ENCODE data around the gene TRIM22. TPM values are rescaled to one million over a fixed set of nuclear protein-coding genes. Genes with fewer than 3 reads are reported as not detected.

The TRIM22 gene
- total RNA-seq, 1 donor from 2014 or later: 167 TPM

DNA sequence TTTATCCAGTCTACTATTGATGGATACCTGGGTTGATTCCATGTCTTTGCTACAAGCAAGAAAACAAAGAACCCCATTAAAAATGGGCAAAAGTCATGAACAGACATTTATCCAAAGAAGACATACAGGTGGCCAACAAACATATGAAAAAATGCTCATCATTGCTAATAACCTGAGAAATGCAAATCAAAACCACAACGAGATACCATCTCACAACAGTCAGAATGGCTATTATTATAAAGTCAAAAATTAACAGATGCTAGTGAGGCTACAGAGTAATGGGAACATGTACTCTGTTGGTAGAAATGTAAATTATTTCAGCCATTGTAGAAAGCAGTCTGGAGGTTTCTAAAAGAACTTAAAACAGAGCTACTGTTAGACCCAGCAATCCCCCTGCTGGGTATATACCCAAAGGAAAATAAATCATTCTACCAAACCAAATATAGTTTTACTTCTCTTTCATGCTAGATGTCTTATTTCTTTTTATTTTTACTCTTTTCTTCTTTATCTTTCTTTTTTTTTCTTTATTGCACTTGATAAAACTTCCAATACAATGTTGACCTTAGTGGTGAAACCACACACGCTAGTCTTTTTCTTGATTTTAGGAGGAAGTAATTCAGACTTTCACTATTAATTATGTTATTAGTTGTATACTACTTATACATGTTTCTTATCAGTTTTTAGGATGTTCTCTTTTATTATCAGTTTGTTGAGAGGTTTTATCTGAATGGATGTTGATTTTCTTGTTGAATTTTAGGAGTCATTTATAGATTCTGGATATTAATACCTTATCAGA lies 14.3 kb downstream of the TRIM22 start:
- H2AFZ ChIP-seq (ENCODE audit: low read depth, low read length): no peak overlapping the region
- no peak overlapping the region for H3K4me3 ChIP-seq (ENCODE audit: insufficient read depth, low read depth, low read length)
- no peak overlapping the region for H3K9ac ChIP-seq (ENCODE audit: low read length)
- H3K27ac ChIP-seq (ENCODE audit: low read depth, low read length): no peak overlapping the region
- H3K9me3 ChIP-seq (ENCODE audit: insufficient read depth, low read depth, low read length): no peaks in the 10 kb centered on the region
- no peak for TF ChIP-seq EZH2 (IDR thresholded peaks at IDR 0.05; ENCODE audit: insufficient read depth, low read length)
- Mint-ChIP-seq H3K36me3 (ENCODE audit: low read depth, unreplicated experiment) (peaks cover 18% of the 10 kb centered on the region), H3K4me3 (ENCODE audit: unreplicated experiment) (no peak overlapping the region), H3K9me3 (ENCODE audit: unreplicated experiment) (no peaks in the 10 kb centered on the region), H3K27ac (ENCODE audit: unreplicated experiment) (no peak overlapping the region), H3K4me1 (ENCODE audit: low read depth, unreplicated experiment) (no peaks in the 10 kb centered on the region), H3K27me3 (ENCODE audit: low read depth, unreplicated experiment) (no peaks in the 10 kb centered on the region)
- no peaks in the 10 kb centered on the region for H3K79me2 ChIP-seq (ENCODE audit: insufficient read depth, low read length)
- no peaks in the 10 kb centered on the region for H3K27me3 ChIP-seq (ENCODE audit: insufficient read depth, low read length)
- peaks cover 10% of the 10 kb centered on the region for H3K36me3 ChIP-seq (ENCODE audit: insufficient read depth, low read length)
- no peak overlapping the region for H3K4me2 ChIP-seq (ENCODE audit: low read length)
- FAIRE-seq: no peak
- H3K4me1 ChIP-seq (ENCODE audit: insufficient read depth, low read length): no peaks in the 10 kb centered on the region
- no peaks in the 10 kb centered on the region for H4K20me1 ChIP-seq (ENCODE audit: insufficient read depth, low read length)
- DNase-seq (ENCODE audit: low read depth): no peak

DNA sequence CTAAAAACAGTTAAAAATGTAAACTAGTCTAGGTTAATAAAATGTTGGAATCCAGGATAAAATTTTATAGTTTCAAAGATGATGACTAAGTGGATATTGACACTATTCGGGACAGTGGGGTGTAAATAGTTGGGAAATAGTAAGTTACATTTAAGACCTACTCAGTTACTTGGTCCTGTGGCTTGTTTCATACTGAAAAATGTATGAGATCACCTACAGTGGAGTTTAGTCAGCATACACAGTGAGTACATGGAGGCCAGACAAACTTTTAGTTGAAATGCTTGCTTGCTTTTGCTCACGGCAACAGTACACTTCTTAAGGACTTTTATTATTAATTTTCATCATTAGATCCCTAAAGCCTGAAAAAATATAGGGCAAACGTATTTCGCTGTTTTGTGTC lies 16.1 kb downstream of the TRIM22 start:
- Histone ChIP-seq H2AFZ (ENCODE audit: low read depth, low read length) (no peak overlapping the region), H4K20me1 (ENCODE audit: insufficient read depth, low read length) (no peaks in the 10 kb centered on the region), H3K4me2 (ENCODE audit: low read length) (no peak overlapping the region), H3K9ac (ENCODE audit: low read length) (no peak overlapping the region), H3K27ac (ENCODE audit: low read depth, low read length) (no peak overlapping the region), H3K36me3 (ENCODE audit: insufficient read depth, low read length) (peaks cover 12% of the 10 kb centered on the region), H3K4me3 (ENCODE audit: insufficient read depth, low read depth, low read length) (no peak overlapping the region), H3K9me3 (ENCODE audit: insufficient read depth, low read depth, low read length) (no peaks in the 10 kb centered on the region), H3K79me2 (ENCODE audit: insufficient read depth, low read length) (no peaks in the 10 kb centered on the region), H3K27me3 (ENCODE audit: insufficient read depth, low read length) (no peaks in the 10 kb centered on the region), H3K4me1 (ENCODE audit: insufficient read depth, low read length) (no peaks in the 10 kb centered on the region)
- Mint-ChIP-seq H3K36me3 (ENCODE audit: low read depth, unreplicated experiment) (peaks cover 25% of the 10 kb centered on the region), H3K27me3 (ENCODE audit: low read depth, unreplicated experiment) (no peaks in the 10 kb centered on the region), H3K27ac (ENCODE audit: unreplicated experiment) (no peak overlapping the region), H3K9me3 (ENCODE audit: unreplicated experiment) (no peaks in the 10 kb centered on the region), H3K4me3 (ENCODE audit: unreplicated experiment) (no peak overlapping the region), H3K4me1 (ENCODE audit: low read depth, unreplicated experiment) (no peaks in the 10 kb centered on the region)
- TF ChIP-seq EZH2 (IDR thresholded peaks at IDR 0.05; ENCODE audit: insufficient read depth, low read length): no peak
- TF ChIP-seq, protein P1, sequence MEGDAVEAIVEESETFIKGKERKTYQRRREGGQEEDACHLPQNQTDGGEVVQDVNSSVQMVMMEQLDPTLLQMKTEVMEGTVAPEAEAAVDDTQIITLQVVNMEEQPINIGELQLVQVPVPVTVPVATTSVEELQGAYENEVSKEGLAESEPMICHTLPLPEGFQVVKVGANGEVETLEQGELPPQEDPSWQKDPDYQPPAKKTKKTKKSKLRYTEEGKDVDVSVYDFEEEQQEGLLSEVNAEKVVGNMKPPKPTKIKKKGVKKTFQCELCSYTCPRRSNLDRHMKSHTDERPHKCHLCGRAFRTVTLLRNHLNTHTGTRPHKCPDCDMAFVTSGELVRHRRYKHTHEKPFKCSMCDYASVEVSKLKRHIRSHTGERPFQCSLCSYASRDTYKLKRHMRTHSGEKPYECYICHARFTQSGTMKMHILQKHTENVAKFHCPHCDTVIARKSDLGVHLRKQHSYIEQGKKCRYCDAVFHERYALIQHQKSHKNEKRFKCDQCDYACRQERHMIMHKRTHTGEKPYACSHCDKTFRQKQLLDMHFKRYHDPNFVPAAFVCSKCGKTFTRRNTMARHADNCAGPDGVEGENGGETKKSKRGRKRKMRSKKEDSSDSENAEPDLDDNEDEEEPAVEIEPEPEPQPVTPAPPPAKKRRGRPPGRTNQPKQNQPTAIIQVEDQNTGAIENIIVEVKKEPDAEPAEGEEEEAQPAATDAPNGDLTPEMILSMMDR (IDR thresholded peaks at IDR 0.05; ENCODE audit: insufficient read depth, low read depth, low read length): no peak
- FAIRE-seq (peak; percentile 29), DNase-seq (ENCODE audit: low read depth) (peak; percentile 16)

DNA sequence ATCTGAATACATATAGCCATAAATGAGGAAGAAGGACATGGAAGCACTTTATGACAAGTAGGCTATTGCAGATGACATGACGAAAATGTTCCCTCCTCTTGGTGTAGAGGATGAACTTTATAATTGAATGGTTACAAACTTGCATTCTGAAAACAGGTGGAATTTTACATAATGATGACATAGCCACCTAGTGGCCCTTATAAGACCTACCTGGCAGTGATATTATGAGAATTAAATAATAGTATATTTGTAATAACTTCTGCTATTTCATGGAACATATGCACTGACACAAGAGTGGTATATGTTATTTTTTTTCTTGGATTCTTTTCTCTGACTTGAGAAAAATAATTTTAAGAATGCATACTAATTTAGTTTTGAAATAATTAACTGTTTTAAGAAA lies 22.9 kb downstream of the TRIM22 start:
- Histone ChIP-seq H3K79me2 (ENCODE audit: insufficient read depth, low read length) (no peaks in the 10 kb centered on the region), H3K36me3 (ENCODE audit: insufficient read depth, low read length) (peaks cover 6% of the 10 kb centered on the region), H3K4me1 (ENCODE audit: insufficient read depth, low read length) (no peaks in the 10 kb centered on the region), H3K27me3 (ENCODE audit: insufficient read depth, low read length) (no peaks in the 10 kb centered on the region), H4K20me1 (ENCODE audit: insufficient read depth, low read length) (no peaks in the 10 kb centered on the region), H3K27ac (ENCODE audit: low read depth, low read length) (no peak overlapping the region), H3K9me3 (ENCODE audit: insufficient read depth, low read depth, low read length) (no peaks in the 10 kb centered on the region), H3K9ac (ENCODE audit: low read length) (no peak overlapping the region), H3K4me3 (ENCODE audit: insufficient read depth, low read depth, low read length) (no peak overlapping the region), H3K4me2 (ENCODE audit: low read length) (no peak overlapping the region), H2AFZ (ENCODE audit: low read depth, low read length) (no peak overlapping the region)
- H3K27me3 Mint-ChIP-seq (ENCODE audit: low read depth, unreplicated experiment): no peaks in the 10 kb centered on the region
- H3K27ac Mint-ChIP-seq (ENCODE audit: unreplicated experiment): no peak overlapping the region
- H3K4me1 Mint-ChIP-seq (ENCODE audit: low read depth, unreplicated experiment): no peaks in the 10 kb centered on the region
- no peak for DNase-seq (ENCODE audit: low read depth)
- no peak for TF ChIP-seq EZH2 (IDR thresholded peaks at IDR 0.05; ENCODE audit: insufficient read depth, low read length)
- TF ChIP-seq, protein P1 (IDR thresholded peaks at IDR 0.05; ENCODE audit: insufficient read depth, low read depth, low read length): peak; percentile 38
- H3K36me3 Mint-ChIP-seq (ENCODE audit: low read depth, unreplicated experiment): peaks cover 18% of the 10 kb centered on the region
- no peaks in the 10 kb centered on the region for H3K9me3 Mint-ChIP-seq (ENCODE audit: unreplicated experiment)
- H3K4me3 Mint-ChIP-seq (ENCODE audit: unreplicated experiment): no peak overlapping the region
- FAIRE-seq: no peak
